ENCODE results near the gene CHST11. TPM values are rescaled to one million over a fixed set of nuclear protein-coding genes. Genes with fewer than 3 reads are reported as not detected.
A peak's percentile ranks its signal among the peaks of the same experiment; 100 is the strongest.

Gene CHST11
- total RNA-seq, 1 donor from 2014 or later, result 7.7 TPM

GRCh38 chr12:104496336-104496735, 39.6 kb downstream of the CHST11 start:
- Histone ChIP-seq H3K36me3 (no peaks in the 10 kb centered on the region), H3K4me3 (no peak overlapping the region), H3F3A (ENCODE audit: low read depth) (no peaks in the 10 kb centered on the region), H3K27ac (no peak overlapping the region), H3K9me3 (ENCODE audit: low read depth) (no peaks in the 10 kb centered on the region), H3K4me2 (no peak overlapping the region), H2AFZ (replicated peaks) (no peak overlapping the region), H3K27me3 (no peaks in the 10 kb centered on the region), H3K79me2 (ENCODE audit: low read depth) (peaks cover 20% of the 10 kb centered on the region), H4K20me1 (ENCODE audit: low read depth) (peaks cover 24% of the 10 kb centered on the region), H3K9ac (no peak overlapping the region), H3K4me1 (peaks cover 22% of the 10 kb centered on the region)
- Mint-ChIP-seq H3K27me3 (ENCODE audit: insufficient read depth, low read depth) (peaks cover 2% of the 10 kb centered on the region), H3K9me3 (no peaks in the 10 kb centered on the region), H3K4me3 (no peak overlapping the region), H3K36me3 (peaks cover 7% of the 10 kb centered on the region), H3K27ac (no peak overlapping the region), H3K4me1 (peaks cover 57% of the 10 kb centered on the region)
- TF ChIP-seq EZH2 (IDR thresholded peaks at IDR 0.05) (no peak), CTCF (IDR thresholded peaks at IDR 0.05) (no peak), EZH2phosphoT487 (IDR thresholded peaks at IDR 0.05) (no peak)
- DNase-seq (ENCODE audit: low spot score), result no peak

- peaks cover 71% of the 10 kb centered on the region for H3K4me1 Mint-ChIP-seq
- no peak overlapping the region for H3K27ac Mint-ChIP-seq
- no peak overlapping the region for H3K4me3 Mint-ChIP-seq
Measured at GRCh38 chr12:104498211-104498801, 41.6 kb downstream of the CHST11 start.

GRCh38 chr12:104499668-104500332, 43.1 kb downstream of the CHST11 start:
- peak overlapping the region; percentile 73 for H3K4me3 Mint-ChIP-seq
- H3K4me1 Mint-ChIP-seq, result peaks cover 69% of the 10 kb centered on the region
- peaks cover 4% of the 10 kb centered on the region for H3K36me3 Mint-ChIP-seq
- TF ChIP-seq EZH2phosphoT487 (IDR thresholded peaks at IDR 0.05) (no peak), CTCF (IDR thresholded peaks at IDR 0.05) (no peak)
- peak; percentile 22 for DNase-seq (ENCODE audit: low spot score)
- H3K27ac ChIP-seq, result no peak overlapping the region
- no peaks in the 10 kb centered on the region for H3K9me3 ChIP-seq (ENCODE audit: low read depth)
- H2AFZ ChIP-seq (replicated peaks), result no peak overlapping the region
- no peaks in the 10 kb centered on the region for H3K27me3 ChIP-seq
- H3K27ac Mint-ChIP-seq, result peak overlapping the region; percentile 15
- H4K20me1 ChIP-seq (ENCODE audit: low read depth), result peaks cover 34% of the 10 kb centered on the region
- H3K9ac ChIP-seq, result no peak overlapping the region
- H3K4me2 ChIP-seq, result peak overlapping the region; percentile 13
- no peaks in the 10 kb centered on the region for H3F3A ChIP-seq (ENCODE audit: low read depth)
- peaks cover 4% of the 10 kb centered on the region for H3K27me3 Mint-ChIP-seq (ENCODE audit: insufficient read depth, low read depth)
- no peaks in the 10 kb centered on the region for H3K36me3 ChIP-seq
- H3K4me1 ChIP-seq, result peaks cover 22% of the 10 kb centered on the region
- H3K79me2 ChIP-seq (ENCODE audit: low read depth), result peaks cover 22% of the 10 kb centered on the region
- no peak overlapping the region for H3K4me3 ChIP-seq
- H3K9me3 Mint-ChIP-seq, result no peaks in the 10 kb centered on the region

More at GRCh38 chr12:104498211-104498801, 41.6 kb downstream of the CHST11 start:
- H3K4me2 ChIP-seq, result no peak overlapping the region
- no peaks in the 10 kb centered on the region for H3K9me3 Mint-ChIP-seq
- no peaks in the 10 kb centered on the region for H3K27me3 ChIP-seq
- H3K9me3 ChIP-seq (ENCODE audit: low read depth), result no peaks in the 10 kb centered on the region
- H4K20me1 ChIP-seq (ENCODE audit: low read depth), result peaks cover 24% of the 10 kb centered on the region
- peaks cover 22% of the 10 kb centered on the region for H3K4me1 ChIP-seq
- peaks cover 4% of the 10 kb centered on the region for H3K36me3 Mint-ChIP-seq
- peaks cover 2% of the 10 kb centered on the region for H3K27me3 Mint-ChIP-seq (ENCODE audit: insufficient read depth, low read depth)
- no peak overlapping the region for H3K9ac ChIP-seq
- H3K27ac ChIP-seq, result no peak overlapping the region
- TF ChIP-seq EZH2 (IDR thresholded peaks at IDR 0.05) (no peak), EZH2phosphoT487 (IDR thresholded peaks at IDR 0.05) (no peak), CTCF (IDR thresholded peaks at IDR 0.05) (no peak)
- peaks cover 22% of the 10 kb centered on the region for H3K79me2 ChIP-seq (ENCODE audit: low read depth)
- no peak overlapping the region for H3K4me3 ChIP-seq
- H3F3A ChIP-seq (ENCODE audit: low read depth), result no peaks in the 10 kb centered on the region
- H2AFZ ChIP-seq (replicated peaks), result no peak overlapping the region
- no peaks in the 10 kb centered on the region for H3K36me3 ChIP-seq
- DNase-seq (ENCODE audit: low spot score), result no peak

Data from neural progenitor cell (in vitro differentiated cells).